HEK293 (cell line): Measurements from ENCODE around the gene JMJD7.
A peak's percentile ranks its signal among the peaks of the same experiment; 100 is the strongest.
"Not testable (repeated sequence)": the region's sequence is repeated elsewhere in the genome, so short reads cannot be mapped to it uniquely, and the experiment has no call there.

ENCODE experiments used
- CTCF ChIA-PET: fragments of 350-600 bp; formaldehyde crosslinking; extraction: SDS; loops from one replicate; lab custom pipeline; 2021; ENCODE audit warnings: antibody characterized with exemption; lab: Yijun Ruan, JAX
- POLR2A ChIA-PET: fragments of 300-600 bp; formaldehyde crosslinking; extraction: SDS; loops from one replicate; lab custom pipeline; 2020; ENCODE audit warnings: antibody characterized with exemption, inconsistent platforms; lab: Yijun Ruan, JAX
- H3K27ac ChIP-seq: fragments of 200-500 bp; sonication (Bioruptor generic); 2 replicates; pipeline ENCODE4 v1.5.1; 2014; ENCODE audit warnings: low read depth, low read length, control low read depth, inconsistent platforms; ENCODE audit errors: extremely low read depth
- H3K36me3 ChIP-seq, 2 experiments: fragments of 200-500 bp in 1 of 2; sonication (Bioruptor generic) in 1 of 2; 1 replicate in 1 of 2; 2 replicates in 1 of 2; pipeline ENCODE4 v1.5.1; 2014 to 2017; ENCODE audit warnings: inconsistent platforms in 2 of 2, low read length in 2 of 2; ENCODE audit not compliant: control insufficient read depth in 2 of 2, insufficient read depth in 1 of 2
- H3K4me1 ChIP-seq: fragments of 200-500 bp; sonication (Bioruptor generic); 2 replicates; pipeline ENCODE4 v1.5.1; 2014; ENCODE audit warnings: mild to moderate bottlenecking, low read length, inconsistent platforms; ENCODE audit not compliant: control insufficient read depth, insufficient read depth
- H3K4me3 ChIP-seq: 2 replicates; pipeline ENCODE4 v1.5.1; 2011; ENCODE audit warnings: low read depth, mild to moderate bottlenecking, control low read depth, low read length, moderate library complexity
- H3K9me3 ChIP-seq: fragments of 200-500 bp; sonication (Bioruptor generic); 2 replicates; pipeline ENCODE4 v1.5.1; 2014; ENCODE audit warnings: low read depth, low read length, inconsistent platforms; ENCODE audit not compliant: control insufficient read depth, insufficient read depth
- PBX3 ChIP-seq: sonication (generic); formaldehyde crosslinking; IDR thresholded peaks from 2 replicates; pipeline ENCODE4 v1.8.1; 2022; ENCODE audit warnings: mild to moderate bottlenecking, moderate library complexity, missing genetic modification reagents
- SCRT1 ChIP-seq: fragments of 450-650 bp; formaldehyde crosslinking; IDR thresholded peaks from 2 replicates; pipeline ENCODE4 v1.5.1; 2016; ENCODE audit warnings: missing biosample characterization, missing genetic modification characterization, borderline replicate concordance
- SP3 ChIP-seq: fragments of 450-650 bp; formaldehyde crosslinking; IDR thresholded peaks from 2 replicates; pipeline ENCODE4 v1.5.1; 2016; ENCODE audit warnings: missing biosample characterization, missing genetic modification characterization
- ZFP41 ChIP-seq: fragments of 450-650 bp; formaldehyde crosslinking; IDR thresholded peaks from 2 replicates; pipeline ENCODE4 v1.5.1; 2016; ENCODE audit warnings: missing biosample characterization, missing genetic modification characterization, borderline replicate concordance
- ZNF121 ChIP-seq: fragments of 450-650 bp; formaldehyde crosslinking; IDR thresholded peaks from 2 replicates; pipeline ENCODE4 v1.5.1; 2016; ENCODE audit warnings: missing biosample characterization, missing genetic modification characterization
- ZNF184 ChIP-seq: fragments of 450-650 bp; IDR thresholded peaks from 2 replicates; pipeline ENCODE4 v1.5.1; 2018; ENCODE audit warnings: missing biosample characterization, mild to moderate bottlenecking, missing genetic modification characterization
- ZNF274 ChIP-seq, 2 experiments: fragments of 200-500 bp in 1 of 2; fragments of 450-650 bp in 1 of 2; sonication (Bioruptor generic) in 1 of 2; formaldehyde crosslinking in 1 of 2; IDR thresholded peaks; 2 replicates each; pipeline versions ENCODE4 v1.5.1 to v1.6.1; 2014 to 2016; ENCODE audit warnings: borderline replicate concordance in 1 of 2, inconsistent platforms in 1 of 2, low read length in 1 of 2, missing biosample characterization in 1 of 2, missing genetic modification characterization in 1 of 2
- ZNF341 ChIP-seq: fragments of 450-650 bp; formaldehyde crosslinking; IDR thresholded peaks from 2 replicates; pipeline ENCODE4; 2016; ENCODE audit warnings: low read depth, missing biosample characterization, missing genetic modification characterization
- ZNF362 ChIP-seq: fragments of 450-650 bp; formaldehyde crosslinking; IDR thresholded peaks from 2 replicates; pipeline ENCODE4 v1.5.1; 2016; ENCODE audit warnings: missing biosample characterization, missing genetic modification characterization
- ZNF394 ChIP-seq: fragments of 450-650 bp; formaldehyde crosslinking; IDR thresholded peaks from 2 replicates; pipeline ENCODE4 v1.5.1; 2016; ENCODE audit warnings: missing biosample characterization, missing genetic modification characterization, mild to moderate bottlenecking, moderate library complexity, borderline replicate concordance
- ZNF624 ChIP-seq: fragments of 450-650 bp; formaldehyde crosslinking; IDR thresholded peaks from 2 replicates; pipeline ENCODE4 v1.5.1; 2017; ENCODE audit warnings: missing biosample characterization, missing genetic modification characterization
- ZNF692 ChIP-seq: fragments of 450-650 bp; formaldehyde crosslinking; IDR thresholded peaks from 2 replicates; pipeline ENCODE4 v1.5.1; 2016; ENCODE audit warnings: missing biosample characterization, missing genetic modification characterization

The JMJD7 gene

DNA sequence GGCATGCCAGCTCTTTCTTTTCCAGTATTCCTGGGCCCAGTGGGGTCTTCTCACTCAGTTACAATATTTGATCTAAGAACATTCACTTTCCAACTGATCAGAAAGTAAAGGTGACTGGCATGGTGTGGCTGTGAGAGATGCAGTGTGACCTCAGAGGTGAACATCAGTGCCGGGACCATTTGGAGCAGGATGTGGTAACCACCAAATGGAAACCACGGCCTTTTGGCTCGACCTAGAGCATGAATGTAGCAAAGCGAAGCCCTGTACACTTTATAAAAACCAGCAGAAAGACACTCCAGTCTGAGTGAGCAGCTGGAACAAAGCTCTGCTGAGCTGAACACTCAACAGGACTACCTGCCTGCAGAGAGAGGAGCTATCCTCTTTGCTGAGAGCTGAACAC lies 3.4 kb downstream of the JMJD7 start:
- H3K4me3 ChIP-seq, POLR2A ChIA-PET: not testable (repeated sequence)
- CTCF ChIA-PET, result interaction anchor here (1.3 kb wide), 1 partner anchor 74 kb away, joined by 6 read pairs; no protein-coding TSS in a partner anchor

DNA sequence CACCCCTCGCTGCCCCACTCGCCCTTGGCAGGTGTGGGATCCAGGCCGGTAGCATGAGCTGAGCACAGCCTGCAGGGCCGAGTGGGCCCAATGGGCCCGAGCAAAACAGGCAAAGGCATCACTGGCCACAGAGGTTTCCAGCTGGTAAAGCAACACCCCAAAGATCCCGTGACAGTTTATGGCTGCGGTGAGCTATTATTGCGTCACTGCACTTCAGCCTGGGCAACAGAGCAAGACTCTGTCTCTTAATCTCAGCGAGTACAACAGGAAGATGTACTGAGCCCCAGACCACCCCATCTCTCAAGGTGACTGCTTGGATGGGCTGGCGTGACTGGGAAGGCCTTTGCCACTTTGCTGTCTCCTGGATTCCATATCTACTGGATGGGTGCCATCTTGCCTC lies 4.3 kb downstream of the JMJD7 start:
- H3K27ac ChIP-seq, result no peak overlapping the region
- H3K9me3 ChIP-seq, result no peaks in the 10 kb centered on the region
- H3K36me3 ChIP-seq, result no peaks in the 10 kb centered on the region
- TF ChIP-seq ZNF121 (tag by site-specific recombination) (0 out of 2 replicates have a peak, but pooled peaks have one; percentile 43), SCRT1 (tag by site-specific recombination) (no peak)
- no peak overlapping the region for H3K4me3 ChIP-seq
- POLR2A ChIA-PET, result no interaction called here
- H3K4me1 ChIP-seq, result no peaks in the 10 kb centered on the region
- CTCF ChIA-PET, result no interaction called here

More for the DNA sequence above, 3.4 kb downstream of the JMJD7 start:
- not testable (repeated sequence) for H3K27ac ChIP-seq, H3K9me3 ChIP-seq, H3K4me1 ChIP-seq, H3K36me3 ChIP-seq

DNA sequence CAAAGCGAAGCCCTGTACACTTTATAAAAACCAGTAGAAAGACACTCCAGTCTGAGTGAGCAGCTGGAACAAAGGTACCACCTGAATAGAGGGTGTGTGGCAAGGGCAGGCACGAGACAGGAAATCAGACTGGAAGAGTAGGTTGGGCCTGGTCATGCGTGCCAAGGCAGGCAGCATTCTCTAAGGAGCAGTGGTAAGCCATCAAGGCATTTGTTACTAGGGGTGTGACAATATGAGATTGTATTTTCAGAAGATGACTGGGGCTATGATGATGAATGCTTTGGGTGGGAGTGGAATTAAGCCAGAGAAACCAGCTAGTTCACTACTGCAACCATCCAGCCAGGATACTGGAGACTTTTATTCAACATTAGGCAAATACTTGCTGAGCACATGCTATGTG lies 5.0 kb downstream of the JMJD7 start:
- Histone ChIP-seq H3K9me3 (no peaks in the 10 kb centered on the region), H3K4me1 (no peaks in the 10 kb centered on the region), H3K27ac (no peak overlapping the region), H3K36me3 (no peaks in the 10 kb centered on the region), H3K4me3 (no peak overlapping the region)
- ChIA-PET CTCF (interaction anchor here (0.5 to 0.6 kb wide), 2 partner anchors 27 to 266 kb away, joined by 3 to 4 read pairs; no protein-coding TSS in a partner anchor), POLR2A (no interaction called here)
- TF ChIP-seq ZNF394 (no peak), ZNF362 (tag by site-specific recombination) (no peak), ZFP41 (tag by site-specific recombination) (no peak), ZNF692 (tag by site-specific recombination) (no peak), ZNF624 (tag by site-specific recombination) (no peak)

DNA sequence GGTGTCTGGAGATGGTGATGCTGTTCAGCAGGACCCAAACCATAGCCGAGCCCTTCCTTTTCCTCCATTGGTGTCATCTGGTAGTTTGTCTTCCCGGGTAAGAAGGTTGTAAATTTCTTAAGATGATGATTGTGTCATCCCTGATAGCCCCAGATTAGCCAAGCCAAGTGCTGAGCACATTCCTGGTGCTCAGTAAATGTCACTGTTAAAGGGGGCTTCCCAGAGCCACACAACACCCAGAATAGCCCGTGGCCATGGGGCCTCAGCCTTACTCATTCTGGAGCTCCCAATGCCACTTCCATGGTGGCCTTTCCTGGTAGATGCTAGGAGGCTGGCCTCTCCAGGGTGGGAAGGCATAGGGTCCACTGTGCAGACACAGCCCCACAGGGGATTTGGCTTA lies 6.2 kb downstream of the JMJD7 start:
- H3K4me1 ChIP-seq, result no peaks in the 10 kb centered on the region
- CTCF ChIA-PET, result no interaction called here
- no peak for TF ChIP-seq PBX3 (CRISPR knock-in tag)
- TF ChIP-seq ZNF184 (tag by site-specific recombination), result no peak
- TF ChIP-seq SP3 (tag by site-specific recombination), result no peak
- TF ChIP-seq, all 188 proteins: peak for 0
- POLR2A ChIA-PET, result no interaction called here
- Histone ChIP-seq H3K27ac (no peak overlapping the region), H3K9me3 (no peaks in the 10 kb centered on the region), H3K4me3 (no peak overlapping the region), H3K36me3 (no peaks in the 10 kb centered on the region)

GRCh38 chr15:41836073-41836472 lies 8.2 kb downstream of the JMJD7 start:
- Histone ChIP-seq H3K36me3 (no peaks in the 10 kb centered on the region), H3K4me3 (no peak overlapping the region), H3K9me3 (no peaks in the 10 kb centered on the region), H3K4me1 (no peaks in the 10 kb centered on the region), H3K27ac (no peak overlapping the region)
- POLR2A ChIA-PET, result no interaction called here
- CTCF ChIA-PET, result no interaction called here
- TF ChIP-seq ZNF341 (tag by site-specific recombination) (peak; percentile 70), ZNF274 (IDR thresholded peaks at IDR 0.05; ENCODE audit: low read length) (no peak), ZNF274 (tag by site-specific recombination; IDR thresholded peaks at IDR 0.05; ENCODE audit: borderline replicate concordance) (no peak)
